B cell (primary cell): ENCODE results near the gene CDC37L1.

Experiments
- EZH2 ChIP-seq: IDR thresholded peaks from 2 replicates; pipeline ENCODE4 v1.6.1; 2012; ENCODE audit warnings: borderline replicate concordance, low read depth, mild to moderate bottlenecking, moderate library complexity, low read length; ENCODE audit not compliant: insufficient read depth, poor library complexity, severe bottlenecking
- TF ChIP-seq, protein P1 (sequence below): fragments of 200-600 bp; IDR thresholded peaks from one replicate; pipeline ENCODE4 v1.8.0; 2022; ENCODE audit warnings: antibody characterized with exemption, mild to moderate bottlenecking

DNA sequence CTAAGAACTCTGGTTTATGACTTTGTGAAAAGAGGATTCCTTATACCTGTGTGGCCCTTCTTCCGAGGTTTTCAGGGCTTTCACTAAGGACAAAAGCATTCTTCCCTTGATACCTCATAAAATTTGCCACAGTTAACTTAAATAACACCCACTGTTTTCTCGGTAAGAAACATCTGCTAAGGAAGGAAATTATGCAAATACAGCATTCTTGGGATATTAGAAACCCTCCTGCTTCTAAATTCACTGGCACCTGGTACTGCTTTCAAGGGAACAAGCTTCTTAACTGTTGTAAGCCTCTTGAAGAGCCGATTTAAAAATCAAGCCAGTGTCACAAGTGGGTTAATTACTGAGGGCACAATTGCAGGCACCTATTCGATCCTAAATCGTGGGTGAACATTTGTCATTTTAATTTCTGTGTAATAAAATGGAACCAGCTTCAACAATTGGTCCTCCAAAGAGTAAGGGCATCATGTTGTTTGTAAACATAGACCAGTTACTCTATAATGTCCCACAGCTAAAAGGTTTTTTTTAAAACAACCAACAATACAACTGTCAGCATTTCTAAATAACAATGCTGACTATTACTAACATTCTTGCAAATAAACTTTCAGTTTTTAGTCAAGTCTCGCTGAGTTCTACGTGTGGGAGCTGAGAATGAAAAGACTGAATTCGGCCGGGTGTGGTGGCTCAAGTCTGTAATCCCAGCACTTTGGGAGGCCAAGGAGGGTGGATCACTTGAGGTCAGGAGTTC is 35.1 kb downstream of the CDC37L1 start:
- TF ChIP-seq, protein P1, sequence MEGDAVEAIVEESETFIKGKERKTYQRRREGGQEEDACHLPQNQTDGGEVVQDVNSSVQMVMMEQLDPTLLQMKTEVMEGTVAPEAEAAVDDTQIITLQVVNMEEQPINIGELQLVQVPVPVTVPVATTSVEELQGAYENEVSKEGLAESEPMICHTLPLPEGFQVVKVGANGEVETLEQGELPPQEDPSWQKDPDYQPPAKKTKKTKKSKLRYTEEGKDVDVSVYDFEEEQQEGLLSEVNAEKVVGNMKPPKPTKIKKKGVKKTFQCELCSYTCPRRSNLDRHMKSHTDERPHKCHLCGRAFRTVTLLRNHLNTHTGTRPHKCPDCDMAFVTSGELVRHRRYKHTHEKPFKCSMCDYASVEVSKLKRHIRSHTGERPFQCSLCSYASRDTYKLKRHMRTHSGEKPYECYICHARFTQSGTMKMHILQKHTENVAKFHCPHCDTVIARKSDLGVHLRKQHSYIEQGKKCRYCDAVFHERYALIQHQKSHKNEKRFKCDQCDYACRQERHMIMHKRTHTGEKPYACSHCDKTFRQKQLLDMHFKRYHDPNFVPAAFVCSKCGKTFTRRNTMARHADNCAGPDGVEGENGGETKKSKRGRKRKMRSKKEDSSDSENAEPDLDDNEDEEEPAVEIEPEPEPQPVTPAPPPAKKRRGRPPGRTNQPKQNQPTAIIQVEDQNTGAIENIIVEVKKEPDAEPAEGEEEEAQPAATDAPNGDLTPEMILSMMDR, result no peak
- no peak for TF ChIP-seq EZH2
